HTERT RPE-1 (cell line): Measurements from ENCODE around the gene GPI.

Experiments used
- in situ Hi-C: fragments of 300-500 bp; cut with MboI; formaldehyde crosslinking; loops from 4 replicates; pipeline ENCODE4 v1.14.3; 2020; ENCODE audit warnings: low sequenced_read_pairs

GPI gene

DNA sequence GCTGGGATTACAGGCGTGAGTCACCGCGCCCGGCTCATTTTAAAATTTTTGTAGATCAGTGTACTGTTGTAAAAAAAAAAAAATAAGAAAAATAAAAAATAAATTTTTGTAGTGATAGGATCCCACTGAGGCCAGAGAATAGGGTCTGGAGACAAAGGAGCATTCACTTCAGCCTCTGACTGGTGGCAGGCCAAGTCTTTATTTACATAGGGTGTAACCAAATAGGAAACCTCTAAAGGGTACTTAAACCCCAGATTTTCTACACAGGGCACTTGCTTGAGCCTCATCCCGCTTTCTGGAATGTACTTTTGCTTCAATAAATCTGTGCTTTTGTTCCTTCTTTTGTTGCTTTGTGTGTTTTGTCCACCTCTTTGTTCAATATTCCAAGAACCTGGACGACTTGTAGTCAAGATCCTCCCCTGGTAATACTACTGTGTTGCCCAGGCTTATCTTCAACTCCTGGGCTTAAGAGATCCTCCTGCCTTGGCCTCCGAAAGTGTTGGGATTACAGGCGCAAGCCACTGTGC lies 37.1 kb downstream of the GPI start:
- in situ Hi-C loops: no loop called here

DNA sequence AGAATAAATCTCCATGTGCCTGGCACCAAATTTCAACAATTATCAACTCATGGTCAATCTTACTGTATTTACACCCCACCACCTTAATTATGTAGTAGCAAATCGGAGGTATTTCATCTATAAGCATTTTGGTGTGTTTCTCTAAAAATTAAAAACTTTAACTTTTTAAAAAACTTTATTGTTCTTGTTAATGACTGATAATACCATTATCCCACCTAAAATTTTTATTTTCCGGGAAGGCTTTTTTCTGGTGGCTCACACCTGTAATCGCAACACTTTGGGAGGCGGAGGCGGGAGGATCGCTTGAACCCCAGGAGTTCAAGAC lies 38.8 kb downstream of the GPI start:
- in situ Hi-C loops: no loop called here

DNA sequence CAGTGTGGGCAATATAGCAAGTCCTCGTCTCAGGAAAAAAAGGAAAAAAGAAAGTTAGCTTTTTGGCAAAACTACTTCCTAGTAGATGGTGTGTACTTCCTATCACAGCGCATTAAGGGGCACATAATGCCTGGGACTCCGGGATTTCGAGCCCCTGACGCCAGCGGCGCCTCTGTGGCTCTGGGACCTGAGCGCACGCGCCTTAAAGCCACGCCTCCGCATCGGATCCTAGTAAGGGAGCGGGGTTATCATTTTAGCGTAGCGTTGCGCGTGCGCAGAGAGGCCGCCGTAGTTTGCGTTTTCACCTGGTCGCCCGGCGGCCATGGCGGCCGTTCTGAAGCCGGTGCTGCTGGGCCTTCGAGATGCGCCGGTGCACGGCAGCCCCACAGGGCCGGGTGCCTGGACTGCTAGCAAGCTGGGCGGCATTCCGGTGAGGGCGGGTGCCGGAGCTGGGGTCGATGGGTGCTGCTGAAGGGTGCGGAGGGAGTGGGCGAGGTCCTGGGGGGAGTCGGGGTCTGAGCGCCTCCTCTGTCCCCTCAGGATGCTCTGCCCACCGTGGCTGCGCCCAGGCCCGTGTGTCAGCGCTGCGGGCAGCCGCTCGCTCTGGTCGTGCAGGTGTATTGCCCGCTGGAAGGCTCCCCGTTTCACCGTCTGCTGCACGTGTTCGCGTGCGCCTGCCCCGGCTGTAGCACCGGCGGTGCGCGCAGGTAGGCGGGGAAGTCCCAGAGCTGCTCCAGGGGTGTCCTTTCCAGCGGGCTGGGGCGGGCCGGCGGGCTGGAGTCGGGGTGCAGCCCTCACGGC lies 39.3 kb downstream of the GPI start, which contains the start of gene PDCD2L:
Gene PDCD2L, plus strand, starts transcription at position 291 of the 801 bp plus-strand sequence. Its CDS starts 32 bp downstream, at position 323.
- in situ Hi-C loops: no loop called here

DNA sequence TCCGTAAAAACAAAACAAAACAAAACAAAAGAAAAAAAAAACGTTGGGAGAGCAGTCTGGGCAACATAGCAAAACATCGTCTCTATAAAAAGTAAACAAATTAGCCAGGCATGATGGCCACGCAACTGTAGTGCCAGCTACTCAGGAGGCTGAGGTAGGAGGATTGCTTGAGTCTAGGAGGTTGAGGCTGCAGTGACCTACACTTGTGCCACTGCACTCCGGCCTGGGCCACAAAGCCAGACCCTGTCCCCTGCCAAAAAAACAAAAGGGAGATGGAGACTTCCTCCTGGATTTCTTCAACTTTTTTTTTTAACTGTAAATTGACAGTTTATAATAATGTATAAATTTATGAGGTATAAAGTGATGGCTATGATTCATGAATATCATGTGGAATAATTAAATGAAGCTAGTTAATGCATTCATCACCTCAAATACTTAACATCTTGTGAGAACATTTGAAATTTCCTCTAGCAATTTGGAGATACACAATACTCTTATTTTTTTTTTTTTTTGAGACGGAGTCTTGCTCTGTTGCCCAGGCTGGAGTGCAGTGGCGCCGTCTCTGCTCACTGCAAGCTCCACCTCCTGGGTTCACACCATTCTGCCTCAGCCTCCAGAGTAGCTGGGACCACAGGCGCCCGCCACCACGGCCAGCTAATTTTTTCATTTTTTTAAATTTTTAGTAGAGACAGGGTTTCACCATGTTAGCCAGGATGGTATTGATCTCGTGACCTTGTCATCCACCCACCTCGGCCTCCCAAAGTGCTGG lies 41.1 kb downstream of the GPI start:
- in situ Hi-C loops: no loop called here

DNA sequence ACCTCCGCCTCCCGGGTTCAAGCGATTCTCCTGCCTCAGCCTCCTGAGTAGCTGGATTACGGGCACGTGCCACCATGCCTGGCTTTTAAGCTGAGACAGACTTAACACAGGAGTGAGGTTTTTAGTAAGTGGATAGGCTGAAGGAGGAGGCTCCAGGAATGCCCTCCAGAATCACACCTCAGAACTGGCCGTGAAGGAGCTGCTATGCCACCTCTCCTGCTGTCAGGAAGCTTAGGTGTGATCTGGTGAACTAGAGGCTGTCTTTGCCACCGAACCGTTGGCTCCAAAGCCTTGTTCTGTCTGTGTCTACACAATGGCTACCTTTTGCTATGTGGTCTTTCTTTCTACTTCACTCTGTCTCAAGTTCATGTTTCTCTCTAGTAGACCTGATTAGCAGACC lies 43.4 kb downstream of the GPI start:
- in situ Hi-C loops: no loop called here

DNA sequence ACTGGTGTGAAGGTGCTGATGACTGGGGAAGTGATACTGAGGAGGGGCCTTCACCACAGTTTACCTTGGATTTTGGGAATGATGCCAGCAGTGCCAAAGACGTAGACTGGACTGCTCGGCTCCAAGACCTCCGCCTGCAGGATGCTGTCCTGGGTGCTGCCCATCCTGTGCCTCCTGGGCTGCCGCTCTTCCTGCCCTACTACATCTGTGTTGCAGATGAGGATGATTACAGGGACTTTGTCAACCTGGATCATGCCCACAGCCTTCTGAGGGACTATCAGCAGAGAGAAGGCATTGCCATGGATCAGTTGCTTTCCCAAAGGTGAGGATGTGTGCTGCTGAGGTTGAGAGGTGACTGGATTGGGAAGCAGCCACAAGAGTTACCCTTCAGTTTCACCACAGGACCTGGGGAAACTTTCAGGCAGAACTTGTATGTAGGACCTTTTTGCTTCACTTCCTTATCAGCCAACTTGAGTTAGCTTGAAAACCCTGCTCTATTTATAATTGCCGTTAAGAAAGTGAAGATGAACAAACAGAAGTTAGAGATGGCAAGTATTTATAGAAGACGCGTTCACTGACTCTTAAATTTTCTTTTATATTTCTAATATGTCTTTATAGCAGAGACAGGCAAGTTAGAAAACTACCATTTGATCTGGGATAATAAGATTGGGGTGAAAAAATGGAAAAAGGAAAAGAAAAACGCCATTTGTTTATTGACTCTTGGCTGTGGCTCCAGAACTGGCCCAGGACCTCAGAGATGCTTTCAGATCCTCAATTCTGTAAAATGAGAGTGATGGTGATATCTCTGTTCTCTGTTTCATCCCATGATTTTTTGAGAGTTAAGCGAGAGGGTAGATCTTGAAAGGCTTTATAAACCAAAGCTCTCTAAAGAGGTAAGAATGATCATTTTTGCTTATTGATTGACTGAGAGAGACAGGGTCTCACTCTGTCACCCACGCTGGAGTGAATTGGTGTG lies 44.5 kb downstream of the GPI start:
- in situ Hi-C loops: no loop called here

DNA sequence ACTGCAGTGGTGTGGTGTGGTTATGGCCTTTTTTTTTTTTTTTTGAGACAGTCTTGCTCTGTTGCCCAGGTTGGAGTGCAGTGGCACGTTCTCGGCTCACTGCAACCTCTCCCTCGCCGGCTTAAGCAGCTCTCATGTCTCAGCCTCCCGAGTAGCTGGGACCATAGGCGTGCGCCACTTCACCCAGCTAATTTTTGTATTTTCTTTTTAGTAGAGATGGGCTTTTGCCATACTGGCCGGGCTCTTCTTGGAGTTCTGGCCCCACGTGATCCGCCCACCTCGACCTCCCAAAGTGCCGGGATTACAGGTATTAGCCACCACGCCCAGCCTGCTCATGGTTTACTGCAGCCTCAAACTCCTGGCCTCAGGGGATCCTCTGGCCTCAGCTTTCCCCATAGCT lies 46.2 kb downstream of the GPI start:
- in situ Hi-C loops: no loop called here

DNA sequence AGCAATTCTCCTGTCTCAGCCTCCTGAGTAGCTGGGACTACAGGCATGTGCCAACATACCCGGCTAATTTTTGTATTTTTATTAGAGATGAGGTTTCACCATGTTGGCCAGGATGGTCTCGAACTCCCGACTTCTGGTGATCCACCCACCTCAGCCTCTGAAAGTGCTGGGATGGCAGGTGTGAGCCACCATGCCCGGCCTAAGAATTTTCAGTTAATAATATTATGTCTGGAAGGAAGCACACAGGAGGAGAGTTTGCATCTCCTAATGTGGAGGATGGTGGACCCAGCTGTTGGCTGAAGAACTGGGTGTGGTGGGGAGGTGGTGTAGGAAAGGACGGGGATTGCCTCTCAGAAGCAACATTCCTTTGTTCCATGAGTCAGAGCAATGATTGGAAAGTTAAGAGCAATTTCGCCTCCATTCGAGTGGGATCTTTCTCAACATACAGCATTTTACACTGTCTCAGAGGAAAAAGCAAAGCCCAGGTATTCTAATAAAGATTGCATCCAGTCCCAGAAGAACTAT lies 51.1 kb downstream of the GPI start:
- in situ Hi-C loops: no loop called here

DNA sequence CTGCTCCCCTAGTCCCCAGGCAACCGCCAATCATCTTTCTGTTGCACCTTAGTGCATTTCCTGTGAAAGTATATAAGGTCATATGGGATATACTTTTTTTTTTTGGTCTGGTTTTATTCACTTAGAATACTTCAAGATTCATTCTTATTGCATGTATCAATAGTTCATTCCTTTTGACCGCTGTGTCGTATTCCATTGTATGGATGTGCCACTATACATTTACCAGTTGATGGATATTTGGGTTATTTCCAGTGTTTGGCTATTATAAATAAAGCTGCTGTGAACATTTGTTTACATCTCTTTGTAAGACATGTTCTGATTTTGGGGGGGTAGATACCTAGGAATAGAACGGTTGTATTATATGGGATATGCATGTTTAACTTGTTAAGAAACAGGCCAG lies 53.3 kb downstream of the GPI start:
- in situ Hi-C loops: no loop called here

DNA sequence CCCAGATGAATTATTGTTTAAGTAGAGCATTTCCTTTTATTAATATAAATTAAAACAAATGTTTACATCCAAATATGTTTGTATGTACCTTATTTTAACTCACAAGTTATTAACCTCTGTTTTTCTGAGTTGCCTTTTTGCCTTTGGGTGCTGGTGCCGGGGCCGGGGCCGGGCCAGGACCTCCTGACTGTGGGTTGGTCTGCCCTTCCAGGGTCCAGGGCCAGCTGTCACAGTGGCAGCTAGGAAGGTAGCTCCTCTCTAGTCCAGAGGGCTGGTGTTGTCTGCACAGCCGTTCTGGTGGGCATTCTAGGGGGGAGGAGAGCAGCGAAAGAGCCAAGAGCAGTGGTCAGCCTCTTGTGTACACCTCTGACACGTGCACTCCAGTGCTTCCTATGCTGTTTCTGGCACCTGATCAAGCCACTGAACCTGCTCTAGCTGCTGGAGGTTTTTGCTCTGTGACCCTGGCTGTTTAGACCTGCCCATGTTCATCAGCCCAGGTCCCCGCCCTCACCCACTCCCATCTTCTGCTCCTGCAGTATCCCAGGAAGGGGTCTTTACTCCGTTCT lies 61.2 kb downstream of the GPI start:
- in situ Hi-C loops: no loop called here

DNA sequence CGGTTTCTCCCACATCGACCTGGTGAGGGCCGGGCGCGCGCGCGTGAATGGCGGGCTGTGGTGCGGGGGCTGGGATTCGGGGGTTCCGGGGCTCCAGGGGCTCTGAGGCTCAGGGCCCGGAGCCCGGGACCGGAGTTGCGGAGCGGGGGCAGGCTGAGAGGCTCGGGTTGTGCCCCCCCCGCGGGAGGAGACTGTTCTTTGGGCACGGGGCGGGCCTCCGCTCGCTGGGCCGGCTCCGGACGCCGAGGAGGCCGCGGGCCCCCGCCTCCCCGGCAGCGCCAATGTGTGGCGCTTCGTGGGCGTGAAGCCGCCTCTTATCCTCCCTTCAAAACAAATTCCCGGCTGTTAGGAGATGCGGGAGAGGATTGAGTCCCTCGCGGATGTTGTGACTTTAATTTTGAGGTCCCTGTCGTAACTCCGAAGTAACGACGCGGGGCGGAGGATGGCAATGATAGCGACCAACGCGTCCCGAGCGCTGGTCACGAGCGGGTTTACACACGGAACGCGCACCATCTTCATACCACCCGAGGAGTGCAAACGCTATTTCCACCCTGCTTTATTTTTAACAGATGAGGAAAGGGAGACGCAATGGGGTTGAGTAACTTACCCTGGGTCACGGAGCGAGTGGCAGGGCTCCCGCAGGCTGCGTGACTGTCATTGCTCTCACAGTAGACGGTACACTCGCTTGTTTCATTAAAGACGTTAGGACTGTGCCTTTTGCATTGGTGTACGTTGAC lies 63.7 kb downstream of the GPI start:
- in situ Hi-C loops: no loop called here

DNA sequence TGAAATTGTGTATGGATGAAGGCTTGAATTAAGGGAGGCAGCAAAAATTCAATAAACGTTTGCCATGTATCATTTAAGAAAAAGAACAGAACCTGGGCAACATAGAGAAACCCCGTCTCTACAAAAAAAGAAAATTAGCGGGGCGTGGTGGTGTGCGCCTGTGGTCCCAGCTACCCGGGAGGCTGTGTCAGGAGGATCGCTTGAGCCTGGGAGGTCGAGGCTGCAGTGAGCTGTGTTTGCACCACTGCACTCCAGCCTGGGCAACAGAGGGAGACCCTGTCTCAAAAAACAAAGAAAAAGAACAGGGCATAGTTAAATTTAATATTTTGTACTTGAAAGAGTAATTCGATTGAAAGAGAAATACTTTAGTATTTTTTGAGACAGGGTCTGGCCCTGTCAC lies 64.6 kb downstream of the GPI start:
- in situ Hi-C loops: no loop called here

DNA sequence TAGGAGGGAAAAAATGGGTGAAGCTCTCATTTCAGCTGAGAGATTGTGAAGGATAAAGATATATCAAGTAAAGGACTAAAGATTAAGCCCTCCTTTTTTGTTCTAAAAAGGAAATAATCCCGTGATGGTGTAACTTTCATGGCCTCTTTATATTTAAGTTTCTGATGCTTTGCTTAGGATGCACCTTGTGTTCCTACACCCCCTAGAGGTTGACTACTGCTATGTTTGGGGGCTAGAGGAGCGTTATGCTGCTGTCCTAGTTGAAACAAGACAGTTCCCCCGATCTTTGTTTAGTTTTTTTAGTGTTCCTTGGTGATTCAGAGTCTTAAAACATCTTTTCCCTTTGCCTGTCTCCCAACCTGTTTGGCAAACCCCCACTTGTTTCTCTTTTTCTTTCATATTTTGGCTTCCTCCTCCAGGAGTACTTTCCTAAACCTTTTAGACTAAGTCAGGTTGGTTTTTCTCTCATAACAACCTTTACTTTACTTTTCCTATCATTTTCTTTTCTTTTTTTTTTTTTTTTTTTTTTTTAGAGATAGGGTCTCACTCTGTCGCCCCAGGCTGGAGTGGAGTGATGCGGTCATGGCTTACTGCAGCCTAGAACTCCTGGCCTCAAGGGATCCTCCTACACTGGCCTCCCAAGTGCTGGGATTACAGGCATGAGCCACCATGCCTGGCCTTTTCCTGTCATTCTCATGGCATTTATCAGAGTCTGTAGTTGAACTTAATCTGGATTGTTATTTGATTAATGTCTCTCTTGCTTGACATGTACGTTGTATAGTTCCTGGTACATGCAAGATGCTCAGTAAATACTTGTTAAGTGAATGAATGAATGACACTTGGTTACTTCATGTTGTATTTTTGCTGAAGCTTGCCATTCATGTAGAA lies 66.0 kb downstream of the GPI start:
- in situ Hi-C loops: no loop called here

DNA sequence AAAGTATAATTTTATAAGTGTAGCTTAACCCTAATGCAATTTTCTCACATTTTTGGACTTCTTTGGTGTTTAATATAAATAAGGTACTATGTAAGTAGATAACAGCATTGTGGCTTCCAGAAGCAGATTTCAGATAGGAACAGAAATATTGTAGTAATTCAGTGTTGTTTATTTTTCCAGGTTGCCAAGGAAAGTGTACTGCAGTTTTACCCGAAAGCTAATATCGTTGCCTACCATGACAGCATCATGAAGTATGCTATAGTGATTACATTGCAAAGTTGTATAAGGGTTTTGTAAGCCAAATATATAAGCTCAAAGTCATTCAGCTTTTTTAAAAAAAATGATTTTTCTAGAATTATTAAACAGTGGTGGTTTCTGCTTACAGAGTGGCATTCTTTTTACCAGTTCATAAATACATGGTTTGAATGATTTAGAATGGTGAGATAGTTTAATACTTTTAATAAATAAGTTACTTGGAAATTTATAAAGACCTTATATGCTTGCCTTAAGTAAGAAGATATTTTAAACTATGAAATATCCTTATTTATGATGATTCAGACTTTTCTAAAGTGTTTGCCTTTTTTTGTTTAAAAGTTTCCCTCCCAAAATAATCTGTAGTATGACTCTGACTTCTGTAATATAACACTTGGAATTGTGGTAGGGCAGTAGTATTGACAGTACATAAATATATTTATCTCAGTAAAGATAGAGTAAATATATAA lies 66.8 kb downstream of the GPI start:
- in situ Hi-C loops: no loop called here

DNA sequence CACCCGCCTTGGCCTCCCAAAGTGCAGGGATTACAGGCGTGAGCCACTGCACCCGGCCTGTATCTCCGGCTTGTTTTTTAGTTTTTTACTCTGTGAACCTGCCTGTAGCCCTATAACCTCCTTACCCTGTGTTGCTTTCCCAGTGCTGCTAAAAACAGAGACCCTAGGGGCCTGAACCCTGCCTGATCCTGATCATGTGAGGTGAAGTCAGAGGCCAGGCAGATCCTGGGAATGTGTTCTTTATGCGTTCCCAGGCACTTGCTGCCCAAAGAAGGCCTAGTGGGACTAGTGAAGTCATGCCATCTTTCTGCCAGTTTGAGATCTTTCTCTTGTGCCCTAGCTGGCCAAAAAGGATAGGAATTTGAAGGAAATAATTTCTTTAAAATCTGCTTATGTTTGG lies 67.8 kb downstream of the GPI start:
- in situ Hi-C loops: no loop called here

DNA sequence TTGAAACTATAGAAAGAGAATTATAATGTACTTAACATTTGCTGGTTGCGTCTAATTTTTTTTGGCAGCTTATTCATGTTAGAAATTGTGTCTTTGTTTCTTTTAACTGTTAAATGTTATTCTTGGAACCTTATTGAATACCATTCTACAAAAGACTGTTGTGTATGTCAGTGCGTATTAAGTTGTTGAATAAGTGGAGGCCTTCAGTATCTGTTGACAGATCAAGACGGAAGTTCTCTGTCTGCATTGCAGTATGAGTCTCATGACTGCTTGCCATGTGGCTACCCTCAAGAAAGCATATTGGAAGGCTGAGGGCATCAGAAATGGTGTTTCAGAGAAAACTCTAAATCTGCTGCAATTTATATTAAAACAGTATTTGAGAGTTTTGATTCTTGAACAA lies 71.7 kb downstream of the GPI start:
- in situ Hi-C loops: no loop called here

DNA sequence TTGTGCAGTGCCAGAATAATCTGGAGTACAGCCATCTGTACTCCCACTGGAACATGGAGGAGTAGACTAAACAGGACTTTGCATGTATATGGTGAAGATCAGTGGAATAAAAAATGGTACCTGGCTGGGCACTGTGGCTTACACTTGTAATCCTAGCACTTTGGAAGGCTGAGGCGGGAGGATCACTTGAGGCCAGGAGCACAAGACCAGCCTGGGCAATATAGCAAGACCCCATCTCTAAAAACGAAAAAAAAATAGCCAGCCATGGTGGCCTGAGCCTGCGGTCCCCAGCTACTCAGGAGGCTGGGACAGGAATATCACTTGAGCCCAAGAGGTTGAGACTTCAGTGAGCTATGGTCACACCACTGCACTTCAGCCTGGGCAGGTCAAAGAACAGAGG lies 83.2 kb downstream of the GPI start:
- in situ Hi-C loops: no loop called here
